HG03196 (cell line): ENCODE data around the gene DOLPP1.
"Not testable (repeated sequence)": the region's sequence is repeated elsewhere in the genome, so short reads cannot be mapped to it uniquely, and the experiment has no call there.

ENCODE experiments used
- ATAC-seq: cut with Tn5 transposase; IDR thresholded peaks from one replicate; pipeline ENCODE4 v1.9.1; 2021; ENCODE audit not compliant: unreplicated experiment

Gene DOLPP1, protein sequence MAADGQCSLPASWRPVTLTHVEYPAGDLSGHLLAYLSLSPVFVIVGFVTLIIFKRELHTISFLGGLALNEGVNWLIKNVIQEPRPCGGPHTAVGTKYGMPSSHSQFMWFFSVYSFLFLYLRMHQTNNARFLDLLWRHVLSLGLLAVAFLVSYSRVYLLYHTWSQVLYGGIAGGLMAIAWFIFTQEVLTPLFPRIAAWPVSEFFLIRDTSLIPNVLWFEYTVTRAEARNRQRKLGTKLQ

GRCh38 chr9:129080601-129081387, at the start of gene DOLPP1:
TSS of gene DOLPP1 (plus strand) at chr9:129081111. CDS start at chr9:129081132, 21 bp downstream.
- peak; percentile 89 for ATAC-seq

- ATAC-seq: no peak
Observed at GRCh38 chr9:129031514-129031913, 49.4 kb upstream of the DOLPP1 start.

GRCh38 chr9:129032541-129033159, 48.3 kb upstream of the DOLPP1 start:
- ATAC-seq: no peak

DNA sequence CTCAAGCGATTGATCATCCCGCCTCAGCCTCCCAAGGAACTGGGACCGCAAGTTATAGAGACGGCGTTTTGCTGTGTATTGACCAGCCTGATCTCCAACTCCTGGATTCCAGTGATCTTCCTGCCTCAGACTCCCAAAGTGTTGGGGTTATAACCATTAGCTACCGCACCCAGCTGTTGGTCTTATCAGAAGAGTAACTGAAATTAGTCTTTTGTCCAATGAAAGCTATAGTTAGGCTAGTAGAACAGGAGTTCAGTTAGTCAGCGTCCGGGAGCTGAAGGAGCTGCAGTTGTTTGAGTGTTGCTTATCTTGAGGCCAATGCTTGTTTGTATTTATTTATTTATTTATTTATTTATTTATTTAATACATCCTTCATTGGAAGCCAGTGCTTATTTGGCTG, 47.7 kb upstream of the DOLPP1 start:
- ATAC-seq: no peak

GRCh38 chr9:129035838-129036237, 45.1 kb upstream of the DOLPP1 start:
- ATAC-seq: not testable (repeated sequence)

GRCh38 chr9:129036241-129036922, 44.5 kb upstream of the DOLPP1 start, which contains the start of gene MIGA2:
TSS of gene MIGA2 (plus strand) at chr9:129036626. CDS start at chr9:129040595, 3,969 bp downstream.
- ATAC-seq: peak; percentile 91

GRCh38 chr9:129036923-129037766, 43.8 kb upstream of the DOLPP1 start:
- ATAC-seq: no peak

- ATAC-seq: no peak
Observed at GRCh38 chr9:129037767-129038098, 43.2 kb upstream of the DOLPP1 start.

DNA sequence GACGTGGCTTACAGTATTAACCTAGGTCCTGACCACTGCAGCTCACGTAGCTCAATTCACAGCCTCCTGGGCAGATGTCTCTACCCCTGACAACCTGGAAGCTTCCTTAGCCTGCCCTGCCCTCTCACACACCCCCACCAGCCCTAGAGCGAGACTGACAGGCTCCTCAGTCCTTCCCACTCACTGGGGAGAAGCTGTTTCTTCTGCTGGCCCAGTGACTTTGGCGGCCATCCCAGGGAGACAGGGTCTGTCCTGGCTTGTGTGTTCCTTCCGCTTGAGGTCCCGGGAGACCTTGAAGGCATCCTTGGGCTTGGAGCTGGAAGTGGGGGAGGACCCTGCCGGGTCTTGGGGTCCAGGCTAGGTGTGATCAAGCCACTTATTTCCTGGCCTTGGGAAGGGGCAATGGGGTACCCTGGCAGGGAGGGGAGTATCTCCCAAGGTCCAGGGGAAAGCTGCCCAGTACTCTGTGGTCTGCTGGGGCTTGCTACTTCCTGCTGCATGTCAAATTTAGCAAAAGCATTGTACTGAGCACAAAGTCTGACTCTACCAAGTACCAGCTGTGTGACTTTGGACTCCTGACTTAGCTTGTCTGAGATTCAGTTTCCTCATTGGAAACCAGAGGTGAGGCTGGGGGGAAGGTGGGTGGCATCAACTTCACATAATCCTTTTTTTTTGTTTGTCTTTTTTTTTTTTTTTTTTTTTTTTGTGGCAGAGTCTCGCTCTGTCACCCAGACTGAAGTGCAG, 42.6 kb upstream of the DOLPP1 start:
- no peak for ATAC-seq

DNA sequence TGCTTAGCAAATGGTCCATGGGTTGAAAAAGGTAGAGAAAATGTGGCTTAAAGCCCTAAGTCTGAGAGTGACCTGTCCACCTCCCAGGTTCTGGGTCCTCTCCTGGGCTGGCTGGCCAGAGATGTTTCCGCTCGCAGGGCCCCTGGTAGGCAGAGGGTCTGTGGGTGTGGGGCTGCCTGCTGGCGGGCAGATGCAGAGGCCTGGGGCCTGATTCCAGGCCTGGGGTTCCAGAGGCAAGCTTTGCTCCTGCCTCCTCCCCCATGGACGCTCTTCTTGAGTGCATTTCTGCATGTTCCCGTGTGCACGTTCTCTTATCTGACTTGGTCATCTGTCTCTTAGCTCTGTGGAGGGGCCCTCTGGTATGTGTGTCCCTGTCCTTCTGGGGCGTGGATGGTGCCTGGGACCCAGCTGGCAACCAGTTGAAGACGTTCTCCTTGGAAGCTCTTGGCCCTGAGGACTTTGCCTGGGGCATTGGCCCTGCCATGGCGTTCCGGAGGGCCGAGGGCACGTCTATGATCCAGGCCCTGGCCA, 40.7 kb upstream of the DOLPP1 start:
- no peak for ATAC-seq

DNA sequence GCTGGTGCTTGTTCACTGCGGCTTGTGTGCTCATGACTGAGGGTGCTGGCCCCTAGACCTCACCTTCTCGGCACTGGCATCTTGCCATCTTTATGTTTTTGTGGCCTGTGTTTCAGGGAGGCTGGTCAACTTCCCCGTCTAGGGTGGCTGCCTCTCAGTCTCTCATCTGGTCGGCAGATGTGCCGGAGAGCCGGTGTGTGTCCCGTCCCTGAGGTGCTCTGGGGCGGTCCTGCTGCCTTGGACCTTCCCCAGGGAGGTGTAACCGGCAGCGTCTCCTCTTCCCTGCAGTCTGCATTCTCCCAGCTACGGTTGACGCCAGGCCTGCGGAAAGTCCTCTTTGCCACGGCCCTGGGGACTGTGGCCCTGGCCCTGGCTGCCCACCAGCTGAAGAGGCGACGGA, 38.9 kb upstream of the DOLPP1 start:
- ATAC-seq: no peak

- ATAC-seq: no peak
Observed at GRCh38 chr9:129052592-129052991, 28.3 kb upstream of the DOLPP1 start.

DNA sequence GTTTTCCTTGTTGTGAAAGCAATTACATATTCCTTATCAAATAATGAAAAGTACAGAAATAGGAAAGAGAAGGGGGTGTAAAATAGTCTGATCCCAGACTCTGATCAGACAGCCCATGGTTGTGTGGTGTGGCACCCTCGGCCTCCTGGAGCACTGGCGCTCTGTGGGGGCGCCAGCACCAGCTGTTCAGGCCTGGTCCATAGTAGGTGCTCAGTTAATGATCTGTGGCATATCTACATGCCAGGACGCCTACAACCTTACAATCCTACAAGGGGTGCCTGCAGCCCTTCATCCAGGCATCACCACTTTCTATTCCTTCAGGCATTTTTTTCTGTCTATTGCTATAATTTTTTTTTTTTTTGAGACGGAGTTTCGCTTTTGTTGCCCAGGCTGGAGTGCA, 27.9 kb upstream of the DOLPP1 start:
- no peak for ATAC-seq

GRCh38 chr9:129054163-129054851, 26.6 kb upstream of the DOLPP1 start:
- ATAC-seq: no peak

DNA sequence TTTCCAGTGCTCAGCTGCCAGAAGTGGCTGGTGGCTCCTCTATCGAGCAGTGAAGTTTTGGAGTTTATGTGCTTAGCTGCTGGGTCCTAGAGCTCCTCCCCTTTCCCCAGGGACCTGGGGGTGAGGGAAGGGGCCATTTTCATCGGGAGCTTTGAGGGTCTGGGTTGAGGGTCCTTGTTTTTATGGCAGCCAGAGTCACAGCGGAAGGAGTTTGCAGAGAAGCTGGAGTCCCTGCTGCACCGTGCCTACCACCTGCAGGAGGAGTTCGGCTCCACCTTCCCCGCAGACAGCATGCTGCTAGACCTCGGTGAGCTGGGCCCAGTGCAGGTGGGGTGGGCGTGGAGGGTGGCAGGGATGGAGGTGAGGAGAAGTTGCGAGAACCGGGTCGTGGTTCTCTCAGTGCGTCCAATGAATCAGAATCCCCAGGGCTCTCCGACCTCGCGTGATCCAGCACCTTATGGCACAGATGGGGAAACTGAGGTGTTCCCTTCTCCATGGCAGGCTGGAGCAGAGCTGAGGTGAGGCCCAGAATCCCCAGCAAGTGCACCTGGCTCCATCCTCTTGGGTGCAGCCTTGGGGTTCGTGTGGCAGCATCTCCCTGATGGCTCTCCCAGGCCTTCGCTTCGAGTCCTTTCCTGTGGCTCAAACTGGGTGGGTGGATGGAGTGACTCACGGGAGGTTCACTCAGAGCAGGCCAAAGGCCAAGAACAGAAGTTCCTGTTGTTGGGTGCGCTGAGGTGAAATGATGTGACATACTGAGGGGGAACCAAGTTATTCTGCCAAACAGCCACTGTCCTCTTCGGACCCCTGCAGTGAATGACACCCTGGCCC, 21.7 kb upstream of the DOLPP1 start:
- ATAC-seq: no peak

- no peak for ATAC-seq
Observed at GRCh38 chr9:129059796-129060785, 20.8 kb upstream of the DOLPP1 start.

DNA sequence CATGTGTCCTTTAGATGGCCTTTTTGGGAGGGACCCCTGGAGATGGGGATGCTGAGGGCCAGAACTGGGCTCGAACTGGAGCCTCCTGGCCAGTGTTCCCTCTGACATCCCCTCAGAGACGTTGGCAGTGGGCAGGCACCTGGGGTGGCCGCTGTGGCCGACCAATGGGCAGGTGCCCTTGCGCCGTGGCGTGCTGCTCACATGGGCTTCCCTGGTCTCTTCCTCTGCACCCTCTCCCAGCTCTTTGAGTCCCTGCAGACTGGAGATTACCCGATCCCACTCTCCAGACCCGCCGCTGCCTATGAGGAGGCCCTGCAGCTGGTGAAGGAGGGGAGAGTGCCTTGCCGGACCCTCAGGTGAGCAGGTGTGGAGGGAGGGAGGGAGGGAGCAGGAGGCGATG, 19.9 kb upstream of the DOLPP1 start:
- no peak for ATAC-seq
